Effector CD8-positive, alpha-beta T cell (primary cell): Measurements from ENCODE around the gene TPM4.
A peak's percentile ranks its signal among the peaks of the same experiment; 100 is the strongest.
"Not testable (repeated sequence)": the region's sequence is repeated elsewhere in the genome, so short reads cannot be mapped to it uniquely, and the experiment has no call there.

ENCODE experiments used
- DNase-seq: peaks from one replicate; lab custom pipeline; 2025; lab: John Stamatoyannopoulos, UW

Gene TPM4

GRCh38 chr19:16098416-16098768, 22.1 kb downstream of the TPM4 start:
- DNase-seq, result no peak

DNA sequence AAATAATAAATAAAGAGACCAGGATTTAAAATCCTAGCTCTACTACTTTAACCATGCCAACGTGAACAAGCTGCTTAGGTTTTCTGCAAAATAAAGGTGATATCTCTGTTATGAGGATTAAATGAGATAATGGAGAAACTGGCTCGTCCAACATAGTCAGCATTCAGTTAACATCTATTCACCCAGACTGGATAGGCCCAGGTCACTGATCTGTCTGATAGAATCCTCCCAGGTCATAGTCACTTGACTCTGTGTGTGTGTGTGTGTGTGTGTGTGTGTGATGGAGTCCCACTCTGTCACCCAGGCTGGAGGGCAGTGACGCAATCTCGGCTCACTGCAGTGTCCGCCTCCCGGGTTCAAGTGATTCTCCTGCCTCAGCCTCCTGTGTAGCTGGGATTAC, 22.5 kb downstream of the TPM4 start:
- no peak for DNase-seq

- DNase-seq, result not testable (repeated sequence)
Measured at GRCh38 chr19:16099314-16099965, 23.1 kb downstream of the TPM4 start.

DNA sequence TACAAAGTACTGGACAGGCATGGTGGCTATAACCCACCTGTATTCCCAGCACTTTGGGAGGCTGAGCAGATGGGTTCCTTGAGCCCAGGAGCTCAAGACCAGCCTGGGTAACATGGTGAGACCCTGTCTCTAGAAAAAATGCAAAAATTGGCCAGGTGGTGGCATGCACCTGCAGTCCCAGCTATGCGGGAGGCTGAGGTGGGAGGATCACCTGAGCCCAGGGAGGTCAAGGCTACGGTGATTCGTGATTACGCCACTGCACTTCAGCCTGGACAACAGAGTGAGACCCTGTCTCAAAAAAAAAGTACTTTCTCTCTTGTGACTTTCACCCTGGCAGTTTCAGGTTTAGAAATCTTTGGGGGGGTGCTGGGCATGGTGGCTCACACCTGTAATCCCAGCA, 24.2 kb downstream of the TPM4 start:
- DNase-seq, result no peak

GRCh38 chr19:16104722-16105121, 28.4 kb downstream of the TPM4 start:
- no peak for DNase-seq

- DNase-seq, result no peak
Measured at GRCh38 chr19:16106121-16106520, 29.8 kb downstream of the TPM4 start.

DNA sequence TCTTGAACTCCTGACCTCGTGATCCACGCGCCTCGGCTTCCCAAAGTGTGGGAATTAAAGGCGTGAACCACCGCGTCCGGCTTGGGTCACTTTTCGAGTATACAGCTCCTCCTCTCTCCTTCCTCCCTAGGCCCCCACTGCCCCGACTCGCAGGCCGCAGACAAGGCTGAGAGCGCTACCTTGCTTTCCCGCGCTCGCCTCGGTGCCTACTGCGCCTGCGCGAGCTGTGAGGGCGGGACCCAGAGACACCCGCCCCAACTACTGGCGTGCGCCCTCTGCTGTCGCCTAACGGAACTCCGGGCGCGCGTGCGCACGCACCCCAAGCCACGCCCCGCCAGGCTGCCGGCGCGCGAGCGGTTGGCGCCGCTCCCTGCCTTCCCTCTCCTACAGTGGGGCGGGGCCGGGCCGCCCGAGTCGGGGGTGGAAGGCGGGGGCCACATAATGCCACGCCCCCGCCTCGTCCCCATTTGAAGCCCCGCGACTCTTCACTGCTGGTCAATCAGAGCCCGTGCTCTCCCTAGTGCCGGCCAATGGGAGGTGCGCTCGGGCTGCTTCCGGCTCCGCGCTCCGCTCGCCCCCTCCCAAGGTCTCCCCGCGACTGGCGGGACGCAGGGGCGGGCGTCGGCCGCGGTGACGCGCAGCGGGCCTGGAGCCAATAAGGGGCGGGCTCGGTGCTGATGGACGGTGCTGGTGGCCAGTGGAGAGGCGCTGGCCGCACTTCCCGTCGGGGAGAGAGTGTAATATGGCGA, 35.0 kb downstream of the TPM4 start, which contains the start of gene RAB8A:
RAB8A (plus strand) TSS at position 730 of the 749 bp plus-strand sequence; CDS start at position 743, 13 bp downstream.
- DNase-seq, result peak; percentile 99

GRCh38 chr19:16111909-16112752, 35.8 kb downstream of the TPM4 start:
- DNase-seq, result no peak

DNA sequence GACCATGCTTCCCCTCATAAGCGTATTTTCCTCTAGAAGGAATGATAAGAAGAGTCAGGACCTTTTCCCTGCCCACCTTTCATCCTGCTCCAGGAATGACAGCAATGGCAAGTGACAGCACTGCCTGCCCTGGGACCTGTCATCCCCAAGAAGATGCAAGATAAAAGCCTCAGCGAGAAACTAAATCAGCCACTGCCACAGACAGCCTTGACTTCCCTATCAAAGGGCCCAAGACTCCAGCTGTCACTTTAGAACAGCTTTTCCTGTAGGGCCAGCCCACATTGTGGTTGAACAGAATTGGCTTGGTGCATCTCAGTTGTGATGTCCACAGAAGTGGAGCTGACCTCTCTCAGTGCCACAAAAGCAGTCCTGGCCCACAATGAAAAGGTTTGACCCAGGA, 36.5 kb downstream of the TPM4 start:
- DNase-seq, result no peak

DNA sequence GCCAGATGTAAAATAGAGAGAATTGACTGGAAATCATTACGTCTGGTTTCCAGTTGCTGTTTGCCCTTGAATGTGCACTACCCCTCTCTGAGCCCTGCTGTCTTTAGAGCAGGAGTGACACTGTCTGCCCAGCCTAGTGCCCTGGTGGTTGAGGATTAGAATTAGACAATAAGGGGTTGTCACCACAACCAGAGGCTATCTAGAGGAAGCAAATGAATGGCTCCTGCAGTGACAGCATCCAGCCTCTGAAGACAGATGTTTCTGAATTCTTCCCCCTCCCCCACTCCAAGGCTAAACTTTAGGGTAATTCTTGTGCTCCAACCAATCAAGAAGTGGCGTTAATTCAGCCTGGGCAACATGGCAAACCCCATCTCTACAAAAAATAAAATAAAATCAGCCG, 37.4 kb downstream of the TPM4 start:
- no peak for DNase-seq

- no peak for DNase-seq
Measured at GRCh38 chr19:16115301-16116039, 39.2 kb downstream of the TPM4 start.

DNA sequence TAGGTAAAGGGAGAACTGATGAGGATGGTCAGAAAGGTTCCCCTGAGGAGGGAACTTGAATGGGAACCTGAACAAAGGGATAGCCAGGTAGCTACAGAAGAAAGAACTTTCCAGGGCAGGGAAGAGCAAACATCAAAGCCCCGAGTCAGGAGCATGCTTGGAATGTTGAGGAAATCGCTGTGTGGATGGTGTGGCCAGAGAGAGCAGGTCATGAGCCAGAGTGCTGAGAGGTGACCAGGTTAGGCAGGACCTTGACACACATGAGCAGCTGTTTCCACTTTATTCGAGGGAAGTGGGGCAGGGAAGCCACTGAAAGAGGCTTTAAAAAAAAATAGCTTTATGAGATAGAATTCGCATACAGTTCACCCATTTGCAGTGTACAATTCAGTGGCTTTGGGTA, 39.8 kb downstream of the TPM4 start:
- DNase-seq, result no peak

DNA sequence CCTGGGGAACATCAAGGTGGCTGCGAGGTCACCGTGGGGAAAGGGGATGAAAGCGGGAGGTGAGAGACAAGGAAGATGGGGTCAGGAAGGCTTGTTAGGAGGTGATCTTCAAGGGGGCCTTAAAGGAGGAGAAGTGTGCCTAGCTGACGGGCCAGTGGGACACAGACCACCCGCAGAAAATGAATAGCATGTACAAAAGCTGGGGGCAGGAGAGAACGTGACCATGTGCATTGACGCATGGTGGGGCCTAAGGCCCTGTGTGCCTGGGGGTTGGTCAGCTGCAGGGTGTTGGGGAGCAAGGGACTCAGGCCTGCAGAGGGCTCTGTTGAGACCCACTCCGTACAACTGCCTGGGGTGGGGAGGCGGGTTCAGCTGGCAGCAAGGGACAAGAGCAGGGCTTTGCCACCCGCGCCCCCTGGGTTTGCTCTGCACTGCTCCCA, 41.3 kb downstream of the TPM4 start:
- no peak for DNase-seq

GRCh38 chr19:16118489-16119033, 42.3 kb downstream of the TPM4 start:
- DNase-seq, result no peak

DNA sequence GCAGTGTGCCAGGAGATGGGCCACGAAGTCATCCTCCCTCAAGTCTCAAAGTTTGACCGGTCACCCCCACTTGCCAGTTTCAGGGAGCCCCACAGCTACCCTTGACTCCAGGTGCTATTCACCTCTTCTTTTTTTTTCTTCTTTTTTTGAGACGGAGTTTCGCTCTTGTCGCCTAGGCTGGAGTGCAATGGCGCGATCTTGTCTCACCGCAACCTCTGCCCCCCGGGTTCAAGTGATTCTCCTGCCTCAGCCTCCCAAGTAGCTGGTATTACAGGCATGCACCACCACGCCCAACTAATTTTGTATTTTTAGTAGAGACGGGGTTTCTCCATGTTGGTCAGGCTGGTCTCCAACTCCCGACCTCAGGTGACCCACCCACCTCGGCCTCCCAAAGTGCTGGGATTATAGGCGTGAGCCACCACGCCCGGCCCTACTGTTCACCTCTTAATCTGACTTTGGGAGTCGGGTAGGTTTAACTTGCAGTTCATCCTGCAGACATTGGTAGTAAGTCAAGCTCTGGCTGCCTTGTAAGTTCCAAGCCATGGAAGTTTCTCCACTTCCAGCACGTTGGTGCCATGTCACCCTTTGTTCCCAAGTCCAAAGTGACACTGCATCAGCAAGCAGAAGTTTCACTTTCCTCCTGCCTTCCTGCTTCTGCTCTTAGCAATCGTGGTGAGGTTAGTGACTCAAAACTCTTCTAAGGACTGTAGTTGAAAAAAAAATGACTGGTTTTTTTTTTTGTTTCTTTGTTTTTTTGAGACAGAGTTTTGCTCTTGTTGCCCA, 43.0 kb downstream of the TPM4 start:
- not testable (repeated sequence) for DNase-seq

- no peak for DNase-seq
Measured at GRCh38 chr19:16121141-16121540, 44.8 kb downstream of the TPM4 start.

DNA sequence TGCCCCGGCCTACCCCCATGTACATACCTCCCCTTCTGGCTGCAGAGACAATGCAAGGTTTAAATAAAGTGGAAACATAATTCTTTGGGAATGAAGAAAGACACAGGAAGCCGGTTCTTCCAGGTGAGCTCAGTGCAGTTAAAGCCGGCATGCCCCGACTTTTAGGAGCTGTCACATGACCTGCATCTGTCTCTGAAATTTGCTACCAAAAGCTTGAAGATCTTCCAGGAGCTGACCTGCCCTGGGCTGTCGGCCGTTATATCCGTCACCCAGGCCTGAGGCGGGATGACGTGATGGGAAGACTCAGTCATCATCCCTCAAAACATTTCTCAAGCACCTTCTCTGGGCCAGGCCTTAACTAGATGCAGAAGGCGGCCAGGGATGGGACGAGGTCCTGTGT, 45.7 kb downstream of the TPM4 start:
- no peak for DNase-seq

DNA sequence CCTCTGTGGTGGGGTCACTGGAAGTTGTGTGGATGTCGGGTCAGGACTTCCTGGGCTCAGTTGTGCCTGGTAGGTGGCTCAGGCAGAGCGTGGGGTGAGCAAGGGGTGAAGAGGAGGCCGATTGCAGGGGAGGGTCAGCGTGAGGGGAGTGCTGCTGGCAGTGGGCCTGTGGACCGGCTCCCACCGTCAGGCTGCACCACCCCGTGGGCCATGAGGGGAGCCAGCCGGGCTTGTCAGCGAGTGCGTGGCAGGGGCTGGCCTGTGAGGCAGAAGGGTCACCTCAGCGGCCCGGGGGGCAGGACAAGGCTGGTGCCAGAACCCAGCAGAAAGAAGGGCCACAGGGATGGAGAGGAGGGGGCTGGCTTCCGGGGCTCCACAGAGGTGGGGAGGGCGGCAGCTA, 48.7 kb downstream of the TPM4 start:
- no peak for DNase-seq

GRCh38 chr19:16125737-16126495, 49.6 kb downstream of the TPM4 start:
- DNase-seq, result no peak

DNA sequence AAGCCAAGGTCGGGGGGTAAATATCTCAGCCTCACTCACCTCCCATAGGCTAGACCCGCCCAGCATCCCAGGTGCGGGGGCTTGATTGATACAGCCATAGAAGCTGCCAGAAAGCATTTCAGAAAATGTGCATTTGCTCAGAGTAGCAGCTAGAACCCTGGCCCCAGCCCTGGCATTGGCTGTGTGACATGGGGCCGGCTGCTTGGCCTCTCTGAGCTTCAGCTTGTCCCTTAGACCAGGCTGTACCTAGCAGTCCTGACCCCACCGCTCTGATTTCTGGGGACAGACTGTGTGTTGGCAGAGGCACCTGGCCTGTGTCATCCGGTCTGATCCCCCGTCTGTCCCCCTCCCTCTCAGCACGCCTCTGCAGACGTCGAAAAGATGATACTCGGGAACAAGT, 50.8 kb downstream of the TPM4 start:
- DNase-seq, result no peak
